Astrocyte (in vitro differentiated cells and primary cell): Measurements from ENCODE around the gene ABCC8.

Experiments
- EZH2 ChIP-seq: IDR thresholded peaks from 2 replicates; pipeline ENCODE4 v1.6.1; 2012; ENCODE audit warnings: mild to moderate bottlenecking, low read length, inconsistent platforms; ENCODE audit not compliant: insufficient read depth
- TF ChIP-seq, protein P1 (sequence below): IDR thresholded peaks from 2 replicates; pipeline ENCODE4 v1.5.1; 2011; ENCODE audit warnings: low read depth, mild to moderate bottlenecking, inconsistent platforms, low read length, moderate library complexity; ENCODE audit not compliant: insufficient read depth

GRCh38 chr11:17379383-17380180, 97.1 kb downstream of the ABCC8 start:
- TF ChIP-seq, protein P1, sequence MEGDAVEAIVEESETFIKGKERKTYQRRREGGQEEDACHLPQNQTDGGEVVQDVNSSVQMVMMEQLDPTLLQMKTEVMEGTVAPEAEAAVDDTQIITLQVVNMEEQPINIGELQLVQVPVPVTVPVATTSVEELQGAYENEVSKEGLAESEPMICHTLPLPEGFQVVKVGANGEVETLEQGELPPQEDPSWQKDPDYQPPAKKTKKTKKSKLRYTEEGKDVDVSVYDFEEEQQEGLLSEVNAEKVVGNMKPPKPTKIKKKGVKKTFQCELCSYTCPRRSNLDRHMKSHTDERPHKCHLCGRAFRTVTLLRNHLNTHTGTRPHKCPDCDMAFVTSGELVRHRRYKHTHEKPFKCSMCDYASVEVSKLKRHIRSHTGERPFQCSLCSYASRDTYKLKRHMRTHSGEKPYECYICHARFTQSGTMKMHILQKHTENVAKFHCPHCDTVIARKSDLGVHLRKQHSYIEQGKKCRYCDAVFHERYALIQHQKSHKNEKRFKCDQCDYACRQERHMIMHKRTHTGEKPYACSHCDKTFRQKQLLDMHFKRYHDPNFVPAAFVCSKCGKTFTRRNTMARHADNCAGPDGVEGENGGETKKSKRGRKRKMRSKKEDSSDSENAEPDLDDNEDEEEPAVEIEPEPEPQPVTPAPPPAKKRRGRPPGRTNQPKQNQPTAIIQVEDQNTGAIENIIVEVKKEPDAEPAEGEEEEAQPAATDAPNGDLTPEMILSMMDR: no peak
- no peak for TF ChIP-seq EZH2
